ENCODE measurements around the gene CIITA.
"Not testable (repeated sequence)": the region's sequence is repeated elsewhere in the genome, so short reads cannot be mapped to it uniquely, and the experiment has no call there.

Gene CIITA

GRCh38 chr16:10957771-10958482 lies 80.9 kb downstream of the CIITA start:
- DNase-seq = no peak

GRCh38 chr16:10959161-10959560 lies 82.2 kb downstream of the CIITA start:
- DNase-seq = no peak

GRCh38 chr16:10961231-10961630 lies 84.2 kb downstream of the CIITA start:
- DNase-seq = no peak

- DNase-seq = peak; percentile 82
Measured at GRCh38 chr16:10964039-10964890, 87.3 kb downstream of the CIITA start.

GRCh38 chr16:10964891-10965326 lies 87.9 kb downstream of the CIITA start:
- DNase-seq = no peak

GRCh38 chr16:10965440-10966061 lies 88.5 kb downstream of the CIITA start:
- no peak for DNase-seq

- no peak for DNase-seq
Measured at GRCh38 chr16:10966129-10966528, 89.1 kb downstream of the CIITA start.

- DNase-seq = not testable (repeated sequence)
Measured at GRCh38 chr16:10966559-10966958, 89.6 kb downstream of the CIITA start.

GRCh38 chr16:10967986-10968385 lies 91.0 kb downstream of the CIITA start:
- DNase-seq = no peak

- no peak for DNase-seq
Measured at GRCh38 chr16:10968498-10968897, 91.5 kb downstream of the CIITA start.

GRCh38 chr16:10969615-10970014 lies 92.6 kb downstream of the CIITA start:
- no peak for DNase-seq

- DNase-seq = no peak
Measured at GRCh38 chr16:10970065-10970464, 93.1 kb downstream of the CIITA start.

GRCh38 chr16:10971560-10971961 lies 94.6 kb downstream of the CIITA start:
- peak; percentile 75 for DNase-seq

GRCh38 chr16:10972108-10972818 lies 95.3 kb downstream of the CIITA start:
- DNase-seq = no peak

GRCh38 chr16:10972819-10973464 lies 95.9 kb downstream of the CIITA start:
- DNase-seq = no peak

GRCh38 chr16:10976634-10977033 lies 99.6 kb downstream of the CIITA start:
- no peak for DNase-seq

GRCh38 chr16:10978124-10978523 lies 101.1 kb downstream of the CIITA start:
- no peak for DNase-seq

GRCh38 chr16:10978871-10979446 lies 102.0 kb downstream of the CIITA start:
- DNase-seq = no peak

GRCh38 chr16:10979717-10980601 lies 103.0 kb downstream of the CIITA start:
- no peak for DNase-seq

GRCh38 chr16:10980813-10981212 lies 103.8 kb downstream of the CIITA start:
- no peak for DNase-seq

- no peak for DNase-seq
Measured at GRCh38 chr16:10981697-10982216, 104.8 kb downstream of the CIITA start.
